ENCODE data around the gene NCEH1.
A peak's percentile ranks its signal among the peaks of the same experiment; 100 is the strongest.
"Not testable (repeated sequence)": the region's sequence is repeated elsewhere in the genome, so short reads cannot be mapped to it uniquely, and the experiment has no call there.

NCEH1 gene, protein sequence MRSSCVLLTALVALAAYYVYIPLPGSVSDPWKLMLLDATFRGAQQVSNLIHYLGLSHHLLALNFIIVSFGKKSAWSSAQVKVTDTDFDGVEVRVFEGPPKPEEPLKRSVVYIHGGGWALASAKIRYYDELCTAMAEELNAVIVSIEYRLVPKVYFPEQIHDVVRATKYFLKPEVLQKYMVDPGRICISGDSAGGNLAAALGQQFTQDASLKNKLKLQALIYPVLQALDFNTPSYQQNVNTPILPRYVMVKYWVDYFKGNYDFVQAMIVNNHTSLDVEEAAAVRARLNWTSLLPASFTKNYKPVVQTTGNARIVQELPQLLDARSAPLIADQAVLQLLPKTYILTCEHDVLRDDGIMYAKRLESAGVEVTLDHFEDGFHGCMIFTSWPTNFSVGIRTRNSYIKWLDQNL

DNA sequence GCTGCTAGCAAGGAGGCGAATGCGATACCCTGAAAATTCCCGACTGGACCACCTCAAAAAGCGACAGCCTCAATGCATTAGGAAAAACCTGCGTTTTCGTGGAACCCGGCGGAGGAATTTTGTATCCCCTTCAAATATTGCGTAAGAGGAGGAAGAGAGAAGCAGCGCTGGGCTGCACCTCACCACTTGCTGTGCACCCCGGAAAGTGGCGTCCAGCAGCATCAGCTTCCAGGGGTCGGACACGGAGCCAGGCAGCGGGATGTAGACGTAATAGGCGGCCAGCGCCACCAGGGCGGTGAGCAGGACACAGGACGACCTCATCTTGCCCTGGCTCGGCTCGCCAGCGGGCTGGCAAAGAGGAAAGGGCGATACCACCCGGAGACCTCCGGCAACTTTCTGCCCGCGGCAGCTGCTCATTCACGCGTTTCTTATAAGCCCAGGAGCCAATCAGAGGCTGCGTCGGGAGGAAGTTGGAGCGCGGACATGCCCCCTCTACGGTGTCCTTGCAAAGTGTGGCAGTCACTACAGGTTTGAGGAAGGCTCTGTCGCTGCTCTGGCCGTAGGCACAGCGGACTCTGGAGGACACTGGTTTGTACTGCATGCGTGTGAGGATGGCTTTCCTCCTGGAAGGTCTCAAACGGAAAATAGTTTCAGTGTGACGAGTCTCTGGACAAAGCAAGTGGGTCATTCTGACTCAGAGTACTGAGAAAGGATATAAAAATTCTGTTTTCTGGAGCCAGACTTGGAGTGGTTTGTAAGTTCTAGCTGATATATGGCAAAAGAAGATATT, at the start of gene NCEH1:
NCEH1 (minus strand) TSS at position 404 of the 790 bp plus-strand sequence; CDS start at position 321, 83 bp downstream.
- DNase-seq: peak; percentile 92

DNA sequence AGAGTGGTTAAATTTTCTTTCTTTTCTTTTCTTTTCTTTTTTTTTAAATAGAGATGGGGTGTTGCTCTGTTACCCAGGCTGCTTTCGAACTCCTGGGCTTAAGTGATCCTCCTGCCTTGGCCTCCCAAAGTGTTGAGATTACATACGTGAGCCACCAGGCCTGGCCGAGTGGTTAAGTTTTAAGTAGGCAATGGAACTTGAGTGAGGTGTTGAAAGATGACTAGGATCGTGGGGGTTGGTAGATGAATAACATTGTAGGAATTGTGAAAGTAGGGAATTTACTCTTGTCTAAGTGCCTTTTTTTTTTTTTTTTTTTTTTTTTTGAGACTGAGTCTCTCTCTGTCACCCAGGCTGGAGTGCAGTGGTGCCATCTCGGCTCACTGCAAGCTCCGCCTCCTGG, 49.5 kb upstream of the NCEH1 start:
- DNase-seq: not testable (repeated sequence)

DNA sequence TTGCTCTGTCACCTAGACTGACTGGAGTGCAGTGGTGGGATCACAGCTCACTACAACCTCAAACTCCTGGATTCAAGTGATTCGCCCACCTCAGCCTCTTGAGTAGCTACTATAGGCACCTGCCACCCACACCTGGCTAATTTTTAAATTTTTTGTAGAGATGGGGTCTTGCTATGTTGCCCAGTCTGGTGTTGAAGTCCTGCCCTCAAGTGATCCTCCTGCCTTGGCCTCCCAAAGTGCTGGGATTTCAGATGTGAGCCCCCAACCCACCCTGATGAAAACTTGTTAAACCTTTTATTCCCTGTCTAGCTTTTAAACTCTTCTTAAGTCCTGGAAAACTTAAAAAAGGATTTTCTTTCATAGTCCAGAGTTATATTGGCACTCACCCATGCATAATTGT, 42.3 kb upstream of the NCEH1 start:
- DNase-seq: no peak

DNA sequence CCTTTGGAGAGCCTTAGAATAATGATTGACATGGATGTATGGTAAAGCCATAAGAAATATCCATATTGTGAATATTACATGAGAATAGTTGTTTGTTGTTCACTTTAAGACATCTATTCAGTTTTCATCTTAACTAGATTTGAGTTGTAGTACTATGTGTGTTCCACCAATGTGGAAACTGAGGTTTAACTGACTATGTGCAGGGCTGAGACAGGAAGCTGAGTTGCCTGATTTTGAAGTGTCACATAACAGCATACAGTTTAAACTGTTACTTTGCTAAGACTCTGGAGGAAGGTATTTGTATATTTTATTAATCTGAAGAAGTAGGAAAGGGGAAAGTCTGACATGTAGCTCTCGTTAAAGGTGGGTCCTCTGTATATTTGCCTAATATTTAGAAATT, 41.8 kb upstream of the NCEH1 start:
- DNase-seq: no peak

DNA sequence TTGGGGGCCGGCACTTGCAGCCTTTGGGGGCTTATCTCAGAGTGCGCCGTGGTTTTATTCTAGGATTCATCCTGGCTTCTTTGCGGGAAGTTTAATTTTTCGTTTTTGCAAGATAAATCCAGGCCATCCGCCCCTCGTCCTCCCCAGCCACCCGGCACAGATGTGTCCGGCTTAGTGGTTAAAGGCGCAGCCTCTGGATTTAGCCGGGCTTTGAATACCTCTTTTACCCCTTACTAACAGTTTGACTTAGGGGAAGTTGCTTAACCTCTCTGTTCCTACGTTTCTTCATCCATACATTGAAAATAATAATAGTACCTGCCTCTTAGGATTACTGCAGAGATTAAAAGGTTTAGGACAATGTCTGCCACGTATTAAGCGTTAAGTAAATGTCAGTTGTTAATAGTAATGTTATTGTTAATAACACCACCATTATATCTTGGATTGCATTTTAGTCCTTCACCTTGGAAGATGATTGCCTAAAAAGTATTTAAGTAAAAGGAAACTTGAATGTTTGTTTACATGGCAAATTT, 40.4 kb upstream of the NCEH1 start:
- DNase-seq: no peak

DNA sequence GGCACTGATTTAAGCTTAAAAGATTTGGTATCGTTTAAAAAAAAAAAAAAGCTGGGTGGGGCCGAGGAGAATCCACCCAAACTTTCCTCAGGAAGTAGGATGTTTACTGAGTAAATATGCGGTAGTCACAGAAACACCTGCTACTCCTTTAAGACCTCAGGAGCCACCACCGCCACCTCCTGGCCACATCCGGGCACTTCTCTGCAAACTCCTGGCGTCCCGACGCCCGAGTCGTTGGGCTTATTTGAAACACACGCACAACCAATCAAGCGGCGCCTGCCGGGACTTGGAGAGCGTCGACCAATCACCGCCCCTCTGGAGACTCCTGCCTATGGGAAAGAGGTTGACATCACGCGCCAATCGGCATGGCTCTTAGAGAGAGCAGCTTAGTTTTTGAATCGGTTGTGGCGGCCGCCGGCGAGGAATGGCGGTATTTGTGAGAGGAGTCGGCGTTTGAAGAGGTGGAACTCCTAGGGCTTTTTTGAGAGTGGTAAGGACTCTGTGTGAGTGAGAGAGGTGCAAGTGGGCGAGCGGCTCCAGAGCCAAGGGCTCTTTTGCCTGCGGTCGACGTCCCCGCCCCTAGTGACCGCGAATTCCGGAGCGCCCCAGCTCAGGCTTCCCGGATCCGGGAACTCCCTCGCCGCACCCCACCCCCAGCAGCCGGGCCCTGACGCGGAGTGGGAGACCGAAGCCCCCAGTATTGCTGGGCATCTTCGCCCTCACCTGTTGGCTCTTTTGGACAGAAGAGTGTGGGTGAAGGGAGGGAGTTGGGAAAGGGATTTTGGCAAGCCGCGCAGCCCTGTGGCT, 39.7 kb upstream of the NCEH1 start, which contains the start of gene ECT2:
ECT2 (plus strand) TSS at position 359 of the 807 bp plus-strand sequence. CDS start 3,805 bp downstream, outside the sequence.
- peak; percentile 99 for DNase-seq

DNA sequence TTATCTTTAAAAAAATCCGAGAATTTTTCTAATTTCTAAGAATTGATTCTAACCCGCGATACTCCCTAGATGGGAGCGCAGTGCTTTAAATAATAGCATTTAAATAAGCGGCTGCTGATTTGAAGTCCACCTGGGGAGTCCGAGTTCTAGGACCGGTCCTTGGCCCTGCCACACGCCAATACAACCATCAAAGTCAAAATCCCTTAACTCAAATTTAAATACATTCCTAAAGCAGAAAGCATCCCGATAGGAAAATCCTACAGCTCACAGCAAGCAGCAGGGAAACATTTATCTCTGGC, 39.2 kb upstream of the NCEH1 start:
- no peak for DNase-seq

DNA sequence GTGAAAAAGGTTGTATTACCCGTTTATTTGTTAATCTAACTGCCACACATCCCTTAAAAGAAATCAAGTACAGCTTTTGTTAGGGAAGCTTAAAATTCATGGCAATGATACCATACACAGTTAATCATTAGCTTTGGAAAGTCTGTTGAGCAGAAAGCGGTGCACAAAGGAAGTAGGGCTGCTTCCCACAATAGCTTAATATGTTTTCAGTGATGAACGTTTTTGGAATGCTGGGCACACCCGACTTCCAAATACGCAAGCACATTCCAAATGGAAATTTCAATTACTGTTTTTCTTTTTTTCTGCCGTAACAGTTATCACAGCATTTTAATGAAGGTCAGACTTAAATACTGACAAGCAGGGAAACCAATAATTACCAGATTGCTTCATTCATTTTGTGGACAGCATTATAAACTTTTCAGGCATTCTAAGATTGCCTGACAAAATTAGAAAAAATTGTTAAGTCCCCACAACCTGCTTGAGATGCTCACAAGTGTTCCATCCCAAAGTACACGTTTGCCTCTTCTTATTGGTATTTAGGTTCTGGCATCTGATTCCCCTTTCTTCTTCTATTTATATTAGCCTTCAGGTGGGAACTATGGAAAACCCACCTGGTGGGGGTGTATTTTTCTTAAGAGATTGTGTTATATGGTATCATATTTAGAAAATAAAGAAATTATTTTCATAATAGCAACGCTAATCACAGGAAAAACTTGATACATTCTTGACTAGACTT, 38.5 kb upstream of the NCEH1 start:
- no peak for DNase-seq

DNA sequence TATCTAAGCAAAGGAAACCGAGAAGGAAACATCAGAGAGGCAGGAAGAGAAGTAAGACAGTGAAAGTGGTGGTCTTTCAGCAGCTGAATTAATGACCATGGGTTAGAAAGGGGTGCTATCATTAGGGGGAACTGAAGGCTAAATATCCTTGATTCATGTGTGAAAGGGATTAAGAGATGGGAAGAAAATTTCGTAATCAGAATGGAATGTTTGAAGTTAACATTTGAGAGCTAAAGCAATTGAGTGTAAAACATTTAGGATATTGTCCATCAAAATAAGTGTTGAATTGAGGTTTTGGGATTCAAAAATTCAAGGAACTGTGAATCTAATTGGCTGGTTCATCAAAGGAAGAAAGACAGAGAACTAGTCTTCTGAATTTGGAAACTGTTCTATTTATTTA, 35.6 kb upstream of the NCEH1 start:
- DNase-seq: no peak

DNA sequence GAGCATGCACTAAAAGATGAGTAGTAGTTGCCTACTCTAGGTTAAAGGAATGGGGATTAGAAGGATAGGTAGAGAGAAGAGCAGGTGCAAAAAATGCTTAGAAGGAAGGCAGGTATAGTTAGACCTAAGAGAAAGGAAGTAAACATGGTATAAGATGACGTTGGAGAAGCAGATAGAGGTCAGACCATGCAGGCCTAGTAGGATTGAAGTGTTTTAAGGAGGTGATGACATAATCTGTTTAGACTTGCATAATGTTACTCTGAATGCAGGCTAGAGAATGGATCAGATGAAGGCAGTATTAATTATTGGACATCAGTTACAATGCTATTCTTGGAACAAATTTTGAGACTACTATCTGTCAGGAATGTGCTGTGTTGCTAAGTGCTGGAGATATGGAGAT, 28.6 kb upstream of the NCEH1 start:
- no peak for DNase-seq

DNA sequence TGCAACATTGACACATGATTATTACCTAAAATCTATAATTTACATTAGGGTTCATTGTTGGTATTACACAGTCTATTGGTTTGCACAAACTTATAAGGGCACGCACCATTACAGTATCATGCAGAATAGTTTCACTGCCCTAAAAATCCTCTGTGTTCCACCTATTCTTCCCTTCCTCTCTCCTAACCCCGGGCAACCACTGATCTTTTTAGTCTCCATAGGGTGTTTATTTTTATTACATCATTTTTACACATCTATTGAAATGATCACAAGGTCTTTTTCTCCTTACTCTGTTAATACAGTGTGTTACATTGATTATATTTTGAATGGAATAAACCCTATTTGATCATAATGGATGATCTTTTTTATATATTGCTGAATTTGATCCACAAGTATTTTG, 24.1 kb upstream of the NCEH1 start:
- DNase-seq: no peak

DNA sequence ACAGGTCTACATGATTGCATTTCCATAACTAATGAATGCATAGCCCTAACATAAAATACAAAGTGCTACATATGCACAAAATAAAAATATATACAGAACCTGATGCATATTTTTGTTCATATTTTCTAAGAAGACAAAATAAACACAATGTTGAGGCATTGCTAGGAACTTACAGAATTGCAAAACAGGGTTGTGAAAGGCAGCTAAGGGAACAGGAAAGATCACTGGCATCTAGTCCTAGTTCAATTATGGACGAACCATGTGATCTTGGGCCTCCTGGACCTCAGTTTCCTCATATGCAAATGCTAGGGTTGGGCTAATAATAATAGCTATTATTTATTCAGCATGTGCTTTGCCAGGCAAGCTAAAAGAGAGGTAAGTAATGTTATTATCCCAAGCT, 15.5 kb upstream of the NCEH1 start:
- no peak for DNase-seq

DNA sequence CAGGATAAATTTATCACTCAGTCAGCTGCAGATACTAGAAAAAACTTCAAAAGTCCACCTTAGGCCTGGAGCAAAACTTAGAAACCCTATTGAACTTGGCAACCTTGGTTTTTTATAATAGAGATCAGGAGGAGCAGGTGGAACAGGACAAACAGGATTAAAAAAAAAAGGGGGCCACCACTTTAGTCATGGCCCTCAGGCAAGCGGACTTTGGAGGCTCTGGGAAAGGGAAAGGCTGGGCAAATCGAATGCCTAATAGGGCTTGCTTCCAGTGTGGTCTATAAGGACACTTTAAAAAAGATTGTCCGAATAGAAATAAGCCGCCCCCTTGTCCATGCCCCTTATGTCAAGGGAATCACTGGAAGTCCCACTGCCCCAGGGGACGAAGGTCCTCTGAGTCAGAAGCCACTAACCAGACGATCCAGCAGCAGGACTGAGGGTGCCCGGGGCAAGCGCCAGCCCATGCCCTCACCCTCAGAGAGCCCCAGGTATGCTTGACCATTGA, 11.7 kb upstream of the NCEH1 start:
- DNase-seq: not testable (repeated sequence)

DNA sequence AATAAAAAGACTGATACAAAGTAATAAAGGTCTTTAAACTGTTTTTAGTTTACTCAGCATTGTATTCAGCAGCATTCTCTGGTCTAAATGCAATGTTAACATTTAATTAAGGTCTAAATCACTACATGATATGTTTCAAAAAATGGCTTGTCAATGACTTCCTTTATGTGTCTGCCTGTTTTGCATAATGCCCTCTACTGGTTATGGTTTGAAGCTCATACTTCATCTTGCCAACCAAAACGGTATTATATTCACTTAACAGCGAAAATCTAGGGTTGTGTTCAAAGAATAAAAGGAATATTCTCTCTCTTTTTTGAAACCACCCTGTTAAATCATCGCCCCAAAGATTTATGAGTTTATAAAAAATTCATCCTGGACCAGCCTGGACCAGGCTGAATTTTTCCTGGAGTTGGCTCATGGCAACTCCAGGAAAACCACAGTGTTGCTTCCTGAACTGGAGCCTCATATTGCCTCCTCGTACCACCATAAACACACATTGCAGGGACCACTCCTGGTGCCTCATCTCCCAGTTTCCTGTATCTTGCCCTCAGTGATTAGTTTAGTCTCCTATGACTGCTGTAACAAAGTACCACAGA, 6.7 kb upstream of the NCEH1 start:
- DNase-seq: no peak

DNA sequence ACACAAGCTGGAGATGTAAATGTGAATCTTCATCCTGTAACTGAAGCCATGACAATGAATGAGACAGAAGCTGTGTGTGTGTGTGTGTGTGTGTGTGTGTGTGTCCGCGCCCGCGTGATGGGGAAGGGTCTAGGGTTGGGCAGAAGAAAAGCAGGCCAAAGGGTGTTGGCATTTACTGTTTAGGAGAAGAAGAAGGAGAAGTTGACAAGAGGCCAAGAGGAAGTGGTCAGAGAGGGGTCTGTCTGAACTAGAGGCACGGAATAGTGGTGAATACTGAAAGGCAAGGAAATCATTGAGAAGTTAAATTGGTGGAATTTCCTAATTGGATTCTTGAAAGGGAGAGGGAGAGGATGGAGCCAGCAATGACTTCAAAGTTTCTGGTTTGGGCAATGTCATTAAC, 5.6 kb upstream of the NCEH1 start:
- DNase-seq: no peak

DNA sequence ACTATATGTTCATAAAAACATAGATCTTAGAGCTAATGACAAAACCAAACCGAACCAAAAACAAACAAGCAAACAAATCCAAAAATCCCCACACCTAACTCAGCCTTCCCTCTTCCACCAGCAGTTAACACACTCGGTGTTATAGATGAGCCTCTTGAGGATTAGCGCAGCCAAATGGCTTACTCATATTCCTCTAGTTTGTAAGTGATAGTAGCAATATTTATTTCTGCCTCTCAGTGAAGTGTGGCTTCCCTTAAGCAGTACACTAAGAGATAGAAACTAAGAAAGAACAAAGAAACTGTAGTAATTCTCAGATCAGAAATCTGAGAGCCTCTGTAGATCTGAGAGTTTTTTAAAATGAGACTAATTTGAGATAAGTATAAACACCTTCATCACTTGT, 2.4 kb upstream of the NCEH1 start:
- DNase-seq: no peak

DNA sequence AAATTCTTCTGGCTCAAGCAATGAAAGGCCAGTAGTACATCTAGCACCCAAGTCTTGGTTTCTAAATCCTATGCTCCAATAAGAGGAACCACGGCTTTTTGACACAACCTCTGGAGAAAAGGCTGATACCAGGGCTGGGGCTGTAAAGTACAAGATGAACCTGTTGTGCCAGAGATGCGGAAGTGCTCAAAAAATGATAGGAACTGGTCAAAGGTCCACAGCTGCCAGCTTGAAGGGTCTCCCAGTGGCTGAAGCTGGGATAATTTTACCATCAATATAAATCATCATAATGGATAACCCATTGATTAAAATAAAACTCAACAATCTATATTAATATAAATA, 558 bp upstream of the NCEH1 start:
- DNase-seq: no peak

DNA sequence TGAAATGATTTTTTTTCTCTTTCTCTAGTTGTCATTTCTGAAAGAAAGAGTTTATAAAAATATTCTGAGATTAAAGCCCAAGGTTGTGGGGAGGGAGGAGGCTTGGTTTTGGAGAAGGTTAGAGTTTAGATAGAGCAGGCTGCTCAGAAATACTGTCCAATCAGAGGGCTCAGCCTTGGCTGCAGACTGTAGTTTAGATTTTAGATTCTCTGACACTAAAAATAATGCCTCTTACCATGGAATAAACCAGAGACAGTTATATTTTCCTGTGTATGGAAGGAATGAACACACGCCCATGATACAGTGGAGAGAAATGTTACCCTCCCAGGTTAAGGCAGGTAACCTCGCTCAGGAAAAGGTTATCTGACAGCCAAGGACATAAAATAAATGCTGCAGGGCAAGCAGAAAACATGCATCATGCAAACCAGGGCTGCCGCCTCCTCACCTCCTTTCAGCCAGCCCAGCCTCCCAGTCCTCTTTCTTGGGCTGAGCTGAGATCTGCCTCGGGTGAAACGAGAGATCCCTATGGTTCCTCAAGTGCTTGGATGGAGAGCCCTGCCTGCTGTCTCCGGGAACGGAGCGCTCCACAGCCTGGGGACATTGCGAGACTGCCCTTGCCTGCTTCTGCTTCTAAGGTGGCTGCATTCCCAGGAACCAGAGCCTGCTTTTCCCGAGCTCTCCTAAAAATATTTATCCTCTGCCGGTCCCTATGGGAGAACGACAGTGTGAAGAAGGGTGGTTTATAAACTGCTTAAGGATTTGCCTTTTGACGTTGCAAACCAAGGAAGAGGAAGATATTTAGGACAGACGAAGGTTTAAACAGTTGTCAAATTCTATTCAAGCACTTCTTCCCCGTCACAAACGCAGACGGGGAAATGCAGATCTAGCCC, 848 bp downstream of the NCEH1 start:
- DNase-seq: peak; percentile 79

DNA sequence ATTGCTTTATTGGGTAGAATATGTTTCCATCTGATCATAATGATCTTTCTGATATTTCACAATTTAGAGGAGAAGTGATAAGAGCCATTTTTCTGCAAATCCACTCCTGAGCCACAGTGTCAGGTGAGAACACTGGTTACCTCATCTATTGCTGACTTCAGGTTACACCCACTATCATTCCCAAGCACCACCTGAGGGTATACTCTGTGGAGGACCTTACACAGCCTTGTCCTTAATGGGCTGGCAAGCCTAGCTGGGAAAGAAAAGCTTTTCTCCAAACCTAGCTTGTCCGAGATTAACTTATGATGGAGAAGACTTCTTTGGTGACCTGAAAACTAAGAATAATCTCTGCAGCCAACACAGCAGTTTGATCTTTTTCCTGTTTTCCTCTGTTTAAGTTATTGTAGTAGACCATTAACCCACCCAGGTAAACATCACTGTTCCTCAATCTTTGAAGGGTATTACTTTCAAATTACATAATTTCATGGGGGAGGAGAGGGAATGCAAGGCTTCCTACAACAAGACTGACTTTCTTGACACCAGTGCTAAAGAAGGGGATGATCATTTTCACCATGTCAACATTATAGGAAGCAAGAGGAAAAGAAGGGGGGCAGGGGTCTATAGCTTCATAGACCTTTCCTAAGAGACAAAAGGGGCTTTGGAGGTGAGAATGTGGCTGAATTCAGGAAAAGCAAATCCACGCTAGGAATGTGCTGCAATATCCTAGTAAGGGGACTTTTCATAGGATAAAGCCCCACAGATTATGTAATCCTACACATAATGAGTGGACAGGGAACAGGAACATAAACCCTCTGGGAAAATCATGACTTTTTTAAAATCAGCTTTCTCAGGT, 1.7 kb downstream of the NCEH1 start:
- DNase-seq: no peak

DNA sequence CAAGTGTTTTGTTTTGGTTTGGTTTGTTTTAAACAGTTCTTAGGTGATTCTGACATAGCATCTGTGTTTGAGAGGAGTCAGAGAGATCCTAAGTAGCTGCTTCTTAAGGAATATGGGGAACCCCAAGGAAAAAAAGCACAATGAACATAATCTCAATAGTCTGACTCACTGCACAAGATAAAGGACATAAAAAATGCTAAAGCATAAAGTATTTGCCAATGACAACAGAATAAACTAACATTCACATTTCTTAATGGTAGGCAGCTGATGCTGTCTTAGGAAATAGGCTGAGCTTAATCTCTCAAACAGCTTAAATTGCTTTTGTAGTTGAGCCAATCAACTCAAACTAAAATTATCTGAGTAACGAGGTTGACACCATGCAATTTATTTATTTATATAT, 2.9 kb downstream of the NCEH1 start:
- DNase-seq: no peak
